ENCODE data around the gene IL34. TPM values are rescaled to one million over a fixed set of nuclear protein-coding genes. Genes with fewer than 3 reads are reported as not detected.

The IL34 gene
- polyA plus RNA-seq, 1 of the 3 experiments (the other 2 are of a cell fraction), result 0.18 TPM

GRCh38 chr16:70656065-70656711, 9.8 kb downstream of the IL34 start:
- POLR2A ChIA-PET, result no interaction called here
- CTCF ChIA-PET, result interaction anchor here (1.3 to 6.5 kb wide), 2 partner anchors 114 to 296 kb away, joined by 3 to 57 read pairs; no protein-coding TSS in a partner anchor
- H3K4me1 ChIP-seq (ENCODE audit: control insufficient read depth in 1 of 2, insufficient read depth in 2 of 2, low read depth in 1 of 2, low read length in 1 of 2), result peaks cover 0 to 9% of the 10 kb centered on the region in 2 experiments; a peak in 1 of 4 replicates
- no peak overlapping the region for H3K4me3 ChIP-seq (ENCODE audit: low read depth in 2 of 2, low read length in 1 of 2)
- H3K9ac ChIP-seq, result no peak overlapping the region
- WGBS (ENCODE audit: low lambda C conversion rate), result 79% methylated on average over 8 of the region's 8 CpGs
- H2AFZ ChIP-seq (ENCODE audit: low read depth), result no peak overlapping the region
- no peak for DNase-seq
- no peak overlapping the region for H3K4me2 ChIP-seq
- H3K9me2 ChIP-seq, result no peaks in the 10 kb centered on the region
- no peaks in the 10 kb centered on the region for H3K79me2 ChIP-seq (ENCODE audit: insufficient read depth)
- no peaks in the 10 kb centered on the region for H4K20me1 ChIP-seq (ENCODE audit: insufficient read depth)
- H3F3A ChIP-seq (replicated peaks; ENCODE audit: insufficient read depth), result no peaks in the 10 kb centered on the region
- TF ChIP-seq JUND (IDR thresholded peaks at IDR 0.05), result no peak
- no peak for TF ChIP-seq SIN3A (IDR thresholded peaks at IDR 0.05; ENCODE audit: borderline replicate concordance, low read depth, low read length)
- no peak for TF ChIP-seq RCOR1 (IDR thresholded peaks at IDR 0.05; ENCODE audit: low read length)
- no peak for TF ChIP-seq GABPA (IDR thresholded peaks at IDR 0.05; ENCODE audit: low read depth)
- no peak for TF ChIP-seq TAF1 (IDR thresholded peaks at IDR 0.05; ENCODE audit: borderline replicate concordance, low read depth, low read length)
- no peak for TF ChIP-seq ELF1 (IDR thresholded peaks at IDR 0.05)
- no peak for TF ChIP-seq EP300 (IDR thresholded peaks at IDR 0.05; ENCODE audit: borderline replicate concordance in 1 of 2, low read depth in 1 of 2, low read length in 1 of 2)
- TF ChIP-seq CTCF (IDR thresholded peaks at IDR 0.05), result no peak
- TF ChIP-seq MXI1 (IDR thresholded peaks at IDR 0.05; ENCODE audit: low read depth, low read length), result no peak
- no peak for TF ChIP-seq SMC3 (IDR thresholded peaks at IDR 0.05; ENCODE audit: low read depth, low read length)
- TF ChIP-seq NFIC (IDR thresholded peaks at IDR 0.05; ENCODE audit: borderline replicate concordance), result no peak
- TF ChIP-seq, protein P1, sequence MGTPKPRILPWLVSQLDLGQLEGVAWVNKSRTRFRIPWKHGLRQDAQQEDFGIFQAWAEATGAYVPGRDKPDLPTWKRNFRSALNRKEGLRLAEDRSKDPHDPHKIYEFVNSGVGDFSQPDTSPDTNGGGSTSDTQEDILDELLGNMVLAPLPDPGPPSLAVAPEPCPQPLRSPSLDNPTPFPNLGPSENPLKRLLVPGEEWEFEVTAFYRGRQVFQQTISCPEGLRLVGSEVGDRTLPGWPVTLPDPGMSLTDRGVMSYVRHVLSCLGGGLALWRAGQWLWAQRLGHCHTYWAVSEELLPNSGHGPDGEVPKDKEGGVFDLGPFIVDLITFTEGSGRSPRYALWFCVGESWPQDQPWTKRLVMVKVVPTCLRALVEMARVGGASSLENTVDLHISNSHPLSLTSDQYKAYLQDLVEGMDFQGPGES (IDR thresholded peaks at IDR 0.05; ENCODE audit: low read depth, low read length), result no peak
- TF ChIP-seq FOSL2 (IDR thresholded peaks at IDR 0.05; ENCODE audit: borderline replicate concordance, low read depth), result no peak
- TF ChIP-seq TCF12 (IDR thresholded peaks at IDR 0.05), result no peak
- no peaks in the 10 kb centered on the region for H3K9me3 ChIP-seq
- H3K36me3 ChIP-seq (replicated peaks in 1 of 2; ENCODE audit: control insufficient read depth in 1 of 2, insufficient read depth in 2 of 2, low read length in 1 of 2), result no peaks in the 10 kb centered on the region
- H3K27me3 ChIP-seq (ENCODE audit: insufficient read depth), result no peaks in the 10 kb centered on the region
- H3K27ac ChIP-seq (ENCODE audit: low read depth in 2 of 2, low read length in 1 of 2), result no peak overlapping the region

DNA sequence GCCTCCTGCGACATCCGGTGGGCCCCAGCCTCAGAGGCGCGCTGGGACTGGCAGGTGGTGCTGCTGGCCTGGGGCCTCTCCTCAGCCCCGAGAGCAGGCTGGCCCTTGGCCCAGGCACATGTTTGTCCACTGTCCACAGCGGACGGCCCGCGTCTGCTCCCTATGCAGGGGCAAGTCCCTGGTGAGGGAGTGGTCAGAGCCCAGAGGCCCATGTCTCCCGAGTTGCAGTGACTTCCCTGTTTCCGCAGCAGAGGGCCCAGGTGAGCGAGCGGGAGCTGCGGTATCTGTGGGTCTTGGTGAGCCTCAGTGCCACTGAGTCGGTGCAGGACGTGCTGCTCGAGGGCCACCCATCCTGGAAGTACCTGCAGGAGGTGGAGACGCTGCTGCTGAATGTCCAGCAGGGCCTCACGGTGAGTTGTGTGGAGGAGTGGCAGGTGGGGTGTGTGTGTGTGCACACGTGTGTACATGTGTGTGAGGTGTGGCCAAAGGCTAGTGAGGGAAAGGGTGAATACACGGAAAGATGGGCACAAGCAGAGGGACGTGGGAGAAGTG, 10.4 kb downstream of the IL34 start:
- DNase-seq, result peak; percentile 30
- Histone ChIP-seq H3K4me1 (ENCODE audit: control insufficient read depth in 1 of 2, insufficient read depth in 2 of 2, low read depth in 1 of 2, low read length in 1 of 2) (peaks cover 0 to 9% of the 10 kb centered on the region in 2 experiments; a peak in 1 of 4 replicates), H3K4me3 (ENCODE audit: low read depth in 2 of 2, low read length in 1 of 2) (no peak overlapping the region), H4K20me1 (ENCODE audit: insufficient read depth) (0 out of 2 replicates have a peak, but pooled peaks cover 4% of the 10 kb centered on the region), H3K36me3 (replicated peaks in 1 of 2; ENCODE audit: control insufficient read depth in 1 of 2, insufficient read depth in 2 of 2, low read length in 1 of 2) (no peaks in the 10 kb centered on the region), H3F3A (replicated peaks; ENCODE audit: insufficient read depth) (no peaks in the 10 kb centered on the region), H3K9me2 (no peaks in the 10 kb centered on the region), H3K4me2 (no peak overlapping the region), H2AFZ (ENCODE audit: low read depth) (no peak overlapping the region), H3K9ac (no peak overlapping the region), H3K79me2 (ENCODE audit: insufficient read depth) (no peaks in the 10 kb centered on the region), H3K9me3 (no peaks in the 10 kb centered on the region), H3K27me3 (ENCODE audit: insufficient read depth) (no peaks in the 10 kb centered on the region), H3K27ac (ENCODE audit: low read depth in 2 of 2, low read length in 1 of 2) (no peak overlapping the region)
- WGBS (ENCODE audit: low lambda C conversion rate), result 86% methylated on average over 18 of the region's 22 CpGs
- ChIA-PET CTCF (interaction anchor here (6.5 kb wide), 1 partner anchor 114 kb away, joined by 57 read pairs; no protein-coding TSS in a partner anchor), POLR2A (no interaction called here)
- TF ChIP-seq NFIC (IDR thresholded peaks at IDR 0.05; ENCODE audit: borderline replicate concordance) (no peak), SMC3 (IDR thresholded peaks at IDR 0.05; ENCODE audit: low read depth, low read length) (0 out of 2 replicates have a peak, but pooled peaks have one; percentile 9)

Data from SK-N-SH (cell line).